OCI-LY1 (cell line): ENCODE results near the gene OR5M3.

Experiments used
- EZH2 ChIP-seq: fragments of 200-600 bp; sonication (generic), shearing (Covaris generic); IDR thresholded peaks from 2 replicates; pipeline ENCODE4 v1.8.0; 2017; ENCODE audit warnings: borderline replicate concordance, mixed run types, mild to moderate bottlenecking, antibody characterized with exemption, low read length, moderate library complexity, mixed read lengths
- TF ChIP-seq, protein P1 (sequence below): fragments of 200-600 bp; sonication (generic), shearing (Covaris generic); IDR thresholded peaks from 2 replicates; pipeline ENCODE4 v1.5.1; 2017; ENCODE audit warnings: mild to moderate bottlenecking, antibody characterized with exemption, low read length, moderate library complexity, mixed read lengths

DNA sequence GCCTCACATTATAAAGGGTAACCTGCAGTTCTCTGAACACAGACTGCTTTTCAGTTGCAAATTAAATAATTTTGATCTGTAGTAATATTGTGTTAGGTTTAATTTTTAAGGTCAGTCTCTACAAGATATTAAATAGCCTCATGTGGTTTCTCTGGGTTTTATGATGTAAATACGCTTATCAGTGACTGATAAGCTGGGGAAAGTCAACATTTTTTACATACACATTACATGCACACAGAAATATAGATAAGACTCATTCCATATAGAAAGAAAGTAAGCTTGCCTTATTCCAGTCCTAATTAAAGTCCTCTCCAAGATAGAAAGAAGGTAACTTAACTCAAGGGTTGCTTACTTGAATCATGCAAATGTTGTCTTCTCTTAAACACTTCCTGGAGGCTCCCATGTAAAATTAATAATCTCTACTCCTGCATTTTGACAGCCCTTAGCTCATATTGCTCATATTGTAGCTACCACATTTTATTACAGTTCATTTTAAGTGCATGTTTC is 1.6 kb upstream of the OR5M3 start:
- no peak for TF ChIP-seq EZH2
- TF ChIP-seq, protein P1, sequence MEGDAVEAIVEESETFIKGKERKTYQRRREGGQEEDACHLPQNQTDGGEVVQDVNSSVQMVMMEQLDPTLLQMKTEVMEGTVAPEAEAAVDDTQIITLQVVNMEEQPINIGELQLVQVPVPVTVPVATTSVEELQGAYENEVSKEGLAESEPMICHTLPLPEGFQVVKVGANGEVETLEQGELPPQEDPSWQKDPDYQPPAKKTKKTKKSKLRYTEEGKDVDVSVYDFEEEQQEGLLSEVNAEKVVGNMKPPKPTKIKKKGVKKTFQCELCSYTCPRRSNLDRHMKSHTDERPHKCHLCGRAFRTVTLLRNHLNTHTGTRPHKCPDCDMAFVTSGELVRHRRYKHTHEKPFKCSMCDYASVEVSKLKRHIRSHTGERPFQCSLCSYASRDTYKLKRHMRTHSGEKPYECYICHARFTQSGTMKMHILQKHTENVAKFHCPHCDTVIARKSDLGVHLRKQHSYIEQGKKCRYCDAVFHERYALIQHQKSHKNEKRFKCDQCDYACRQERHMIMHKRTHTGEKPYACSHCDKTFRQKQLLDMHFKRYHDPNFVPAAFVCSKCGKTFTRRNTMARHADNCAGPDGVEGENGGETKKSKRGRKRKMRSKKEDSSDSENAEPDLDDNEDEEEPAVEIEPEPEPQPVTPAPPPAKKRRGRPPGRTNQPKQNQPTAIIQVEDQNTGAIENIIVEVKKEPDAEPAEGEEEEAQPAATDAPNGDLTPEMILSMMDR: no peak
